ES-I3 (cell line): ENCODE measurements around the gene CABP7.

Experiments used
- H3K36me3 ChIP-seq: 2 replicates; pipeline ENCODE4 v1.6.1; 2013; ENCODE audit warnings: mild to moderate bottlenecking, low read length, control low read depth, moderate library complexity; ENCODE audit not compliant: insufficient read depth
- H3K4me1 ChIP-seq: 2 replicates; pipeline ENCODE4 v1.6.1; 2013; ENCODE audit warnings: mild to moderate bottlenecking, control low read depth, low read length; ENCODE audit not compliant: insufficient read depth
- H3K9ac ChIP-seq: 2 replicates; pipeline ENCODE4 v1.6.1; 2013; ENCODE audit warnings: low read depth, mild to moderate bottlenecking, low read length, moderate library complexity
- H3K9me3 ChIP-seq: 2 replicates; pipeline ENCODE4 v1.6.1; 2013; ENCODE audit warnings: mild to moderate bottlenecking, low read length, moderate library complexity; ENCODE audit not compliant: control insufficient read depth, insufficient read depth

Gene CABP7

GRCh38 chr22:29757096-29757495 is 37.3 kb downstream of the CABP7 start:
- Histone ChIP-seq H3K36me3 (no peaks in the 10 kb centered on the region), H3K9me3 (no peaks in the 10 kb centered on the region), H3K9ac (no peak overlapping the region), H3K4me1 (peaks cover under 1% of the 10 kb centered on the region; the same call in 1 of the 2 replicates)

- no peaks in the 10 kb centered on the region for H3K36me3 ChIP-seq
- H3K9ac ChIP-seq: no peak overlapping the region
- no peaks in the 10 kb centered on the region for H3K9me3 ChIP-seq
- H3K4me1 ChIP-seq: peaks cover 5% of the 10 kb centered on the region; the same call in 1 of the 2 replicates
These were observed 38.3 kb downstream of the CABP7 start for GRCh38 chr22:29758068-29758622.

- Histone ChIP-seq H3K36me3 (no peaks in the 10 kb centered on the region), H3K4me1 (peaks cover 5% of the 10 kb centered on the region; the same call in 1 of the 2 replicates), H3K9ac (no peak overlapping the region), H3K9me3 (no peaks in the 10 kb centered on the region)
These were observed 39.2 kb downstream of the CABP7 start for GRCh38 chr22:29758959-29759358.

- Histone ChIP-seq H3K9ac (no peak overlapping the region), H3K4me1 (peaks cover 5% of the 10 kb centered on the region; the same call in 1 of the 2 replicates), H3K9me3 (no peaks in the 10 kb centered on the region), H3K36me3 (no peaks in the 10 kb centered on the region)
These were observed 42.5 kb downstream of the CABP7 start for GRCh38 chr22:29762263-29762662.

- Histone ChIP-seq H3K4me1 (peaks cover 5% of the 10 kb centered on the region; the same call in 1 of the 2 replicates), H3K9me3 (no peaks in the 10 kb centered on the region), H3K9ac (peak overlapping the region; percentile 94), H3K36me3 (peaks cover 9% of the 10 kb centered on the region; the same call in 1 of the 2 replicates)
These were observed 46.3 kb downstream of the CABP7 start for GRCh38 chr22:29765905-29766631.

GRCh38 chr22:29766632-29767170 is 46.9 kb downstream of the CABP7 start, which contains the start of gene ZMAT5:
Gene ZMAT5, minus strand, starts transcription at chr22:29767007. Its CDS starts 18,463 bp downstream, at chr22:29748544.
- H3K9ac ChIP-seq: peak within 1 kb of the TSS; percentile 94
- H3K4me1 ChIP-seq: peaks cover 5% of the 10 kb centered on the region; the same call in 1 of the 2 replicates
- H3K9me3 ChIP-seq: no peaks in the 10 kb centered on the region
- H3K36me3 ChIP-seq: peaks cover 9% of the 10 kb centered on the region; the same call in 1 of the 2 replicates

GRCh38 chr22:29767171-29768051 is 47.6 kb downstream of the CABP7 start, which contains the start of gene UQCR10:
Gene UQCR10, plus strand, starts transcription at chr22:29767369. Its CDS starts 30 bp downstream, at chr22:29767399.
- peaks cover 9% of the 10 kb centered on the region; the same call in 1 of the 2 replicates for H3K36me3 ChIP-seq
- no peaks in the 10 kb centered on the region for H3K9me3 ChIP-seq
- peak within 1 kb of the TSS; percentile 94 for H3K9ac ChIP-seq
- peaks cover under 1% of the 10 kb centered on the region; the same call in 1 of the 2 replicates for H3K4me1 ChIP-seq

GRCh38 chr22:29768052-29768693 is 48.4 kb downstream of the CABP7 start:
- Histone ChIP-seq H3K4me1 (no peaks in the 10 kb centered on the region; the same call in 1 of the 2 replicates), H3K9me3 (no peaks in the 10 kb centered on the region), H3K9ac (peak overlapping the region; percentile 94)

GRCh38 chr22:29769723-29770321 is 50.0 kb downstream of the CABP7 start:
- Histone ChIP-seq H3K36me3 (peaks cover 9% of the 10 kb centered on the region; the same call in 1 of the 2 replicates), H3K9ac (no peak overlapping the region), H3K4me1 (no peaks in the 10 kb centered on the region; the same call in 1 of the 2 replicates)

More at GRCh38 chr22:29768052-29768693, 48.4 kb downstream of the CABP7 start:
- H3K36me3 ChIP-seq: peaks cover 9% of the 10 kb centered on the region; the same call in 1 of the 2 replicates

GRCh38 chr22:29772170-29772641 is 52.4 kb downstream of the CABP7 start:
- Histone ChIP-seq H3K9ac (no peak overlapping the region), H3K36me3 (peaks cover 9% of the 10 kb centered on the region; the same call in 1 of the 2 replicates), H3K9me3 (no peaks in the 10 kb centered on the region), H3K4me1 (no peaks in the 10 kb centered on the region)

More at GRCh38 chr22:29769723-29770321, 50.0 kb downstream of the CABP7 start:
- H3K9me3 ChIP-seq: no peaks in the 10 kb centered on the region

- Histone ChIP-seq H3K9ac (no peak overlapping the region), H3K9me3 (no peaks in the 10 kb centered on the region), H3K4me1 (no peaks in the 10 kb centered on the region), H3K36me3 (peaks cover 9% of the 10 kb centered on the region; the same call in 1 of the 2 replicates)
These were observed 53.4 kb downstream of the CABP7 start for GRCh38 chr22:29773233-29773632.

GRCh38 chr22:29780220-29780619 is 60.4 kb downstream of the CABP7 start:
- peaks cover 7% of the 10 kb centered on the region; the same call in 1 of the 2 replicates for H3K4me1 ChIP-seq
- no peak overlapping the region for H3K9ac ChIP-seq
- H3K9me3 ChIP-seq: no peaks in the 10 kb centered on the region
- H3K36me3 ChIP-seq: no peaks in the 10 kb centered on the region
